Spleen (tissue), 7 donors: Measurements from ENCODE around the gene UHRF1.

Source experiments
- CTCF ChIP-seq, 11 experiments: fragments of 200-600 bp in 7 of 11; fragments of 450-650 bp in 4 of 11; sonication (generic) in 4 of 11; IDR thresholded peaks in 8 of 11; conservative IDR thresholded peaks in 3 of 11; 1 replicate in 7 of 11; 2 replicates in 4 of 11; pipeline versions ENCODE4 v1.4.0 to v1.8.0; 2016 to 2021; ENCODE audit warnings: antibody characterized with exemption in 11 of 11, inconsistent platforms in 4 of 11, mild to moderate bottlenecking in 1 of 11
- POLR2AphosphoS5 ChIP-seq, 3 donors: sonication (generic); formaldehyde crosslinking; IDR thresholded peaks; one replicate each; pipeline ENCODE4 v1.5.1; 2017; ENCODE audit warnings: antibody characterized with exemption in 3 of 3
- donor health status: DM: no; HTN: no; CAD: no; lungs with moderate emphysema.
- donor health status: DM: no; HTN: no; CAD: no.
- donor health status: DM: no; HTN: no; CAD: no.

- TF ChIP-seq CTCF (IDR thresholded peaks at IDR 0.05 in 8 of 11, conservative IDR thresholded peaks at IDR 0.05 in 3 of 11) (peak in 10 of 11 experiments; percentile 24 to 76 (median 61)), POLR2AphosphoS5 (IDR thresholded peaks at IDR 0.05) (no peak)
Observed at GRCh38 chr19:5001615-5002014, 92.3 kb downstream of the UHRF1 start.
